ENCODE measurements around the gene HMGN2.

Gene HMGN2

GRCh38 chr1:26517766-26518049, 45.5 kb downstream of the HMGN2 start:
- TF ChIP-seq CTCF (conservative IDR thresholded peaks at IDR 0.05; ENCODE audit: low read depth, low read length) = no peak
- no peak overlapping the region for H3K4me3 ChIP-seq (ENCODE audit: low read length)
- no peak for DNase-seq (ENCODE audit: low read depth)

- no peak for TF ChIP-seq CTCF (conservative IDR thresholded peaks at IDR 0.05; ENCODE audit: low read depth, low read length)
- H3K4me3 ChIP-seq (ENCODE audit: low read length) = no peak overlapping the region
- DNase-seq (ENCODE audit: low read depth) = no peak
Measured at GRCh38 chr1:26518355-26518754, 46.1 kb downstream of the HMGN2 start.

GRCh38 chr1:26520339-26520738, 48.1 kb downstream of the HMGN2 start:
- DNase-seq (ENCODE audit: low read depth) = no peak
- no peak overlapping the region for H3K4me3 ChIP-seq (ENCODE audit: low read length)
- no peak for TF ChIP-seq CTCF (conservative IDR thresholded peaks at IDR 0.05; ENCODE audit: low read depth, low read length)

- TF ChIP-seq CTCF (conservative IDR thresholded peaks at IDR 0.05; ENCODE audit: low read depth, low read length) = no peak
- DNase-seq (ENCODE audit: low read depth) = no peak
- H3K4me3 ChIP-seq (ENCODE audit: low read length) = no peak overlapping the region
Measured at GRCh38 chr1:26521669-26522030, 49.4 kb downstream of the HMGN2 start.

- no peak for TF ChIP-seq CTCF (conservative IDR thresholded peaks at IDR 0.05; ENCODE audit: low read depth, low read length)
- no peak overlapping the region for H3K4me3 ChIP-seq (ENCODE audit: low read length)
- DNase-seq (ENCODE audit: low read depth) = no peak
Measured at GRCh38 chr1:26522073-26522472, 49.8 kb downstream of the HMGN2 start.

GRCh38 chr1:26524181-26524580, 51.9 kb downstream of the HMGN2 start:
- TF ChIP-seq CTCF (conservative IDR thresholded peaks at IDR 0.05; ENCODE audit: low read depth, low read length) = no peak
- DNase-seq (ENCODE audit: low read depth) = no peak
- no peak overlapping the region for H3K4me3 ChIP-seq (ENCODE audit: low read length)

All from retinal pigment epithelial cell (primary cell).